Stimulated activated CD8-positive, alpha-beta memory T cell treated with anti-CD3 and anti-CD28 coated beads, Interleukin-4, amount 100 ng/mL, for 1 hour (primary cell): ENCODE results near the gene LMO4.

Experiments used
- DNase-seq, 2 donors: peaks; one replicate each; pipeline ENCODE4 v3.0.0-alpha.2; 2020; ENCODE audit warnings: low read depth in 2 of 2, low spot score in 1 of 2

Gene LMO4

GRCh38 chr1:87327376-87328271 is 1.1 kb upstream of the LMO4 start:
- DNase-seq: no peak

GRCh38 chr1:87329051-87329525 is 408 bp downstream of the LMO4 start:
- DNase-seq: peak; percentile 12 to 20

- DNase-seq: no peak
These were observed 911 bp downstream of the LMO4 start for GRCh38 chr1:87329526-87330056.

GRCh38 chr1:87330057-87330884 is 1.6 kb downstream of the LMO4 start:
- DNase-seq: no peak

GRCh38 chr1:87330885-87331364 is 2.2 kb downstream of the LMO4 start:
- DNase-seq: no peak

- DNase-seq: peak; percentile 37 to 47
These were observed 2.9 kb downstream of the LMO4 start for GRCh38 chr1:87331365-87332241.

GRCh38 chr1:87333692-87334347 is 5.1 kb downstream of the LMO4 start:
- DNase-seq: no peak

GRCh38 chr1:87334351-87335174 is 5.9 kb downstream of the LMO4 start:
- no peak for DNase-seq

GRCh38 chr1:87335175-87335884 is 6.7 kb downstream of the LMO4 start:
- DNase-seq: peak; percentile 31 to 36

- DNase-seq: no peak
These were observed 8.0 kb downstream of the LMO4 start for GRCh38 chr1:87336623-87337067.

GRCh38 chr1:87337606-87338005 is 8.9 kb downstream of the LMO4 start:
- no peak for DNase-seq

- DNase-seq: no peak
These were observed 9.9 kb downstream of the LMO4 start for GRCh38 chr1:87338566-87338965.

- DNase-seq: no peak
These were observed 15.6 kb downstream of the LMO4 start for GRCh38 chr1:87344231-87344630.

GRCh38 chr1:87346130-87346814 is 17.6 kb downstream of the LMO4 start:
- no peak for DNase-seq

GRCh38 chr1:87348341-87349019 is 19.8 kb downstream of the LMO4 start:
- DNase-seq: no peak

- DNase-seq: no peak
These were observed 20.4 kb downstream of the LMO4 start for GRCh38 chr1:87349036-87349435.

GRCh38 chr1:87355894-87356293 is 27.2 kb downstream of the LMO4 start:
- no peak for DNase-seq
